ENCODE results near the gene PITPNM1. TPM values are rescaled to one million over a fixed set of nuclear protein-coding genes. Genes with fewer than 3 reads are reported as not detected.

Gene PITPNM1
- total and polyA plus RNA-seq, 9 donors: 3.1 to 77.2 (median 6.1) TPM

DNA sequence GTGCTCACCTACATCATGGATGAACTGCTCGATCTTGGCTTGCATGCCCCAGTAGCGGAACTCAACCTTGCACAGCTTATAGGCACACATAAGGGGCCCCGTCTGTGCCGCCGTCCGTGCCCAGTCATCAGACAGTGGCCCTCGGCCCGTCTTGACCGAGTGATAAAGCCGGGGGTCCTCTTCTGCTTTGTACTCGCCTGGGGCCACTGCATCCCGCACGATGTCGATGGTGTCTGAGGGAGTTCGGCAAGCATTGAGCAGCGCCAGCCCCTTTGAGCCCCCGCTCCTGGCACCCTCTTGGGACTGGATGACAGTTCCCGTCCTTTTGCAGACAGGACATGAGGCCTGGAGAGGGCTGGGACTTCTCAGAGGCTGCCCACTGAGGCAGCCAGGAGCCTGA, 3.3 kb downstream of the PITPNM1 start:
- WGBS, 3 donors: 94 to 98% (median 95%) methylated on average over 18 of the region's 18 CpGs
- Histone ChIP-seq H3K27me3 (no peaks in the 10 kb centered on the region), H3K36me3 (no peaks in the 10 kb centered on the region), H3K4me1 (ENCODE audit: insufficient read depth) (peaks cover 10% of the 10 kb centered on the region), H3K4me3 (no peak overlapping the region), H3K27ac (no peak overlapping the region), H3K9me3 (no peaks in the 10 kb centered on the region)
- TF ChIP-seq CTCF (IDR thresholded peaks at IDR 0.05): no peak
- no peak for TF ChIP-seq EP300 (IDR thresholded peaks at IDR 0.05)
- TF ChIP-seq POLR2A (IDR thresholded peaks at IDR 0.05): no peak
- DNase-seq: no peak
- intact Hi-C loops (cut with DNase I): loop anchor here in 3 of 4 donors (5.0 to 10.0 kb wide), 3 partner anchors 57 to 145 kb away; partner anchors contain the start of genes CORO1B (in 1 of the 3), PPP1CA (in 1 of the 3) and TBC1D10C (in 1 of the 3)

DNA sequence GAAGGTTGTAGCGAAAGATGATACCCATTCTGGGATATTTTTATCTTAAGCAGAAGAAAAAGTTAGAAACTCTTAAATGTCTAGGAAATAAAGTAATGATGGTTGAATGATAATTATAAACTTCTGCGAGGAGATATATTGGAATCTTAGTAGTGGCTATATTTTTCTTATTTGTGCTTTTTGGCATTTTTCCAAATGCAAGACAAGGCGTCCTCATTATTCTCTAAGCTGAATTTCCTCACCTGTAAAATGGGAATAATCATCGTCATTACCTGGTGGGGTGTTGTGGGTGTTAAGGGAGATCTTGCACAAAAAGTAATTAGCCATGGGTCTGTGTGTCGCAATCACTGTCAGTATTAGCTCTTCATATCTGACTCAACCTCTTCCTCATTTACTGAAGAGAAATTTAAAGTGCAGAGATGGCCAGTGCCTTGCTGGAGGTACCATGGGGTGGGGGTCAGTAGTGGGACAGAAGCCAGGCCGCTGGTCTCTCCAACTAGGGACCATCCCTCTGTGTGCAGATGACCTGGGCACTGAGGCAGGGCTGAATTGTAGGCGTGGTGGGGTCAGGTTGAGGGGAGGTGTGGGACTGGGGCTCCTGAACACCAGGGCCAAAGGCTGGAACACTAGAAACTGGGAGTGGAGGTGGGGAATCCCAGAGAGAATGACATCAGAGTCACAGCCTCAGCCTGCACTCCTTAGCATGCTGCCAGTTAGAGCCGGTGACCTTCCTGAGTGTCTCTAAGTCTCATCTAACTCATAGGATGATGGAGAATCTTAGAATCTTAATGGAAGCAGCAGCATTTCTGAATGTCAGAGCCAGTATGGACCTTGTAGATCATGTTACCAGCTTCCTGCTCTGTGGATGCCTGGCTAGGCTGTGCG, 4.1 kb downstream of the PITPNM1 start:
- Histone ChIP-seq H3K4me1 (ENCODE audit: insufficient read depth) (peaks cover 10% of the 10 kb centered on the region), H3K4me3 (no peak overlapping the region), H3K27me3 (no peaks in the 10 kb centered on the region), H3K9me3 (no peaks in the 10 kb centered on the region), H3K27ac (no peak overlapping the region), H3K36me3 (no peaks in the 10 kb centered on the region)
- DNase-seq: no peak
- TF ChIP-seq CTCF (IDR thresholded peaks at IDR 0.05) (no peak), EP300 (IDR thresholded peaks at IDR 0.05) (no peak), POLR2A (IDR thresholded peaks at IDR 0.05) (no peak)
- WGBS, 3 donors: 92 to 94% (median 93%) methylated on average over 9 of the region's 9 CpGs
- intact Hi-C loops (cut with DNase I): loop anchor here in 3 of 4 donors (5.0 to 10.0 kb wide), 3 partner anchors 56 to 144 kb away; partner anchors contain the start of genes CORO1B (in 1 of the 3), PPP1CA (in 1 of the 3) and TBC1D10C (in 1 of the 3)

- Histone ChIP-seq H3K4me1 (ENCODE audit: insufficient read depth) (peaks cover 5% of the 10 kb centered on the region), H3K4me3 (no peak overlapping the region), H3K27ac (no peak overlapping the region), H3K9me3 (no peaks in the 10 kb centered on the region), H3K27me3 (no peaks in the 10 kb centered on the region), H3K36me3 (no peaks in the 10 kb centered on the region)
- no peak for DNase-seq
- WGBS, 3 donors: 97 to 100% (median 100%) methylated on average over 1 of the region's 1 CpG
- intact Hi-C loops (cut with DNase I): loop anchor here in 3 of 4 donors (5.0 to 10.0 kb wide), 3 partner anchors 56 to 143 kb away; partner anchors contain the start of genes CORO1B (in 1 of the 3), PPP1CA (in 1 of the 3) and TBC1D10C (in 1 of the 3)
- TF ChIP-seq EP300 (IDR thresholded peaks at IDR 0.05) (no peak), POLR2A (IDR thresholded peaks at IDR 0.05) (no peak), CTCF (IDR thresholded peaks at IDR 0.05) (no peak)
These were observed 4.7 kb downstream of the PITPNM1 start for GRCh38 chr11:67500484-67500821.

GRCh38 chr11:67499808-67500483, 5.2 kb downstream of the PITPNM1 start:
- no peak overlapping the region for H3K27ac ChIP-seq
- intact Hi-C loops (cut with DNase I): loop anchor here in 3 of 4 donors (5.0 to 10.0 kb wide), 3 partner anchors 55 to 143 kb away; partner anchors contain the start of genes CORO1B (in 1 of the 3), PPP1CA (in 1 of the 3) and TBC1D10C (in 1 of the 3)
- no peaks in the 10 kb centered on the region for H3K36me3 ChIP-seq
- TF ChIP-seq CTCF (IDR thresholded peaks at IDR 0.05): no peak
- no peak for TF ChIP-seq POLR2A (IDR thresholded peaks at IDR 0.05)
- TF ChIP-seq EP300 (IDR thresholded peaks at IDR 0.05): no peak
- H3K9me3 ChIP-seq: no peaks in the 10 kb centered on the region
- 93 to 96% (median 94%) methylated on average over 23 to 26 of the region's 26 CpGs for WGBS, 3 donors
- no peaks in the 10 kb centered on the region for H3K27me3 ChIP-seq
- peaks cover 5% of the 10 kb centered on the region for H3K4me1 ChIP-seq (ENCODE audit: insufficient read depth)
- peak in 1 of 5 donors; percentile 27 for DNase-seq
- no peak overlapping the region for H3K4me3 ChIP-seq
